Kidney glomerular epithelial cell (primary cell): ENCODE measurements around the gene LAIR2.
"Not testable (repeated sequence)": the region's sequence is repeated elsewhere in the genome, so short reads cannot be mapped to it uniquely, and the experiment has no call there.

ENCODE experiments used
- DNase-seq: peaks from one replicate; lab custom pipeline; 2025; lab: John Stamatoyannopoulos, UW

Gene LAIR2

GRCh38 chr19:54464630-54465425, 37.8 kb upstream of the LAIR2 start:
- peak; percentile 63 for DNase-seq

GRCh38 chr19:54465426-54466109, 37.1 kb upstream of the LAIR2 start:
- no peak for DNase-seq

- DNase-seq = not testable (repeated sequence)
Observed at GRCh38 chr19:54466110-54466480, 36.5 kb upstream of the LAIR2 start.

- DNase-seq = no peak
Observed at GRCh38 chr19:54469496-54469934, 33.1 kb upstream of the LAIR2 start.

GRCh38 chr19:54470276-54470887, 32.2 kb upstream of the LAIR2 start:
- no peak for DNase-seq

GRCh38 chr19:54470991-54471782, 31.4 kb upstream of the LAIR2 start:
- DNase-seq = no peak

GRCh38 chr19:54473071-54473891, 29.4 kb upstream of the LAIR2 start, which contains the start of gene CDC42EP5:
TSS of gene CDC42EP5 (minus strand) at chr19:54473296. CDS start at chr19:54465547, 7,749 bp downstream.
- DNase-seq = no peak

GRCh38 chr19:54473892-54474372, 28.7 kb upstream of the LAIR2 start:
- DNase-seq = no peak

GRCh38 chr19:54475706-54476105, 26.9 kb upstream of the LAIR2 start:
- DNase-seq = no peak

- DNase-seq = no peak
Observed at GRCh38 chr19:54477650-54478049, 25.0 kb upstream of the LAIR2 start.

- DNase-seq = no peak
Observed at GRCh38 chr19:54478677-54479266, 23.9 kb upstream of the LAIR2 start.

GRCh38 chr19:54480051-54480450, 22.6 kb upstream of the LAIR2 start:
- no peak for DNase-seq

- peak; percentile 30 for DNase-seq
Observed at GRCh38 chr19:54481326-54481930, 21.2 kb upstream of the LAIR2 start.

GRCh38 chr19:54482889-54483288, 19.7 kb upstream of the LAIR2 start:
- DNase-seq = no peak

GRCh38 chr19:54484451-54484850, 18.2 kb upstream of the LAIR2 start:
- no peak for DNase-seq

GRCh38 chr19:54485851-54486250, 16.8 kb upstream of the LAIR2 start:
- peak; percentile 20 for DNase-seq

- DNase-seq = no peak
Observed at GRCh38 chr19:54489341-54489740, 13.3 kb upstream of the LAIR2 start.

GRCh38 chr19:54489766-54490165, 12.9 kb upstream of the LAIR2 start:
- DNase-seq = no peak

- DNase-seq = no peak
Observed at GRCh38 chr19:54492568-54492967, 10.1 kb upstream of the LAIR2 start.

GRCh38 chr19:54493056-54493455, 9.6 kb upstream of the LAIR2 start:
- DNase-seq = not testable (repeated sequence)
